ENCODE data around the gene ATXN1. TPM values are rescaled to one million over a fixed set of nuclear protein-coding genes. Genes with fewer than 3 reads are reported as not detected.

ATXN1 gene
- total and polyA plus RNA-seq, 2 experiments from 2014 or later = 4.8 to 9.1 TPM

DNA sequence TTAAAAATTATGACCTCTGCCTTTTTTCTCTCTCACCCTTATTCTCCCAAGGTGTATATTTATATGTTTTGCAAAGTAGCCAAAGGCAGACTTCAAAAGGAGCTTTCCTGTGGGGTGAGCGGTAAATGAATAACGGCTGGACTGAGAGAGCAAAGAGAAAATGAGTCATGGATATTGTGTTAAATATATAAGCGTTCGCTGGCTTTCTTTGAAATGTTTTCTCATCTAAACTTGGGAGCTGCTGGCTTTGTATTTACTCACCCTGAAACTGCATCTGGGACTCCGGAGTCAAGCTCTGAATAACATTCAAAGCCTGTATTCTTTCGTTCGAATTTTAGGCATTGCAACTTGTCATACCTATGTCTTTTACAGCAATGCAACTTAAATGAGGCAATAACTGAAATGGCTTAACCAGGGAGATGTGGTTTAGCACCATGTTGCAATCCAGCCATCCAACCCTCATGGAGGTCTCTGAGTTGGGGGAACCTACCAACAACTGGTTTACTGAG lies 32.0 kb downstream of the ATXN1 start:
- Histone ChIP-seq H3K27me3 (ENCODE audit: insufficient read depth) (no peaks in the 10 kb centered on the region), H3K4me1 (ENCODE audit: insufficient read depth) (no peaks in the 10 kb centered on the region), H3K36me3 (ENCODE audit: insufficient read depth) (no peaks in the 10 kb centered on the region), H4K20me1 (replicated peaks; ENCODE audit: insufficient read depth) (0 out of 2 replicates have a peak, but pooled peaks cover 2% of the 10 kb centered on the region), H3K9me2 (ENCODE audit: insufficient read depth) (no peaks in the 10 kb centered on the region), H3K79me2 (replicated peaks; ENCODE audit: insufficient read depth) (no peaks in the 10 kb centered on the region), H3K4me3 (no peak overlapping the region), H3F3A (replicated peaks; ENCODE audit: low read depth) (no peaks in the 10 kb centered on the region), H3K4me2 (no peak overlapping the region), H3K27ac (ENCODE audit: low read depth) (no peak overlapping the region), H2AFZ (no peak overlapping the region)
- no peak overlapping the region for H3K27ac Mint-ChIP-seq
- TF ChIP-seq NANOG (IDR thresholded peaks at IDR 0.05; ENCODE audit: borderline replicate concordance) (no peak), CTCF (conservative IDR thresholded peaks at IDR 0.05; ENCODE audit: low read depth in 2 of 2) (no peak), JUNB (IDR thresholded peaks at IDR 0.05; ENCODE audit: unreplicated experiment) (no peak), ZNF331 (CRISPR knock-in tag; IDR thresholded peaks at IDR 0.05; ENCODE audit: low read depth) (no peak), ZNF462 (CRISPR knock-in tag; IDR thresholded peaks at IDR 0.05) (no peak), POLR2AphosphoS5 (IDR thresholded peaks at IDR 0.05; ENCODE audit: low read depth) (no peak), ETS1 (IDR thresholded peaks at IDR 0.05) (no peak), CREB1 (CRISPR knock-in tag; IDR thresholded peaks at IDR 0.05; ENCODE audit: low read depth) (no peak), EZH2 (IDR thresholded peaks at IDR 0.05; ENCODE audit: low read depth, unreplicated experiment) (no peak), EZH2phosphoT487 (IDR thresholded peaks at IDR 0.05; ENCODE audit: unreplicated experiment) (no peak), ZNF114 (CRISPR knock-in tag; IDR thresholded peaks at IDR 0.05) (no peak), STAT1 (IDR thresholded peaks at IDR 0.05; ENCODE audit: unreplicated experiment) (no peak), REST (IDR thresholded peaks at IDR 0.05; ENCODE audit: unreplicated experiment) (no peak)
- no peaks in the 10 kb centered on the region for H3K9me3 Mint-ChIP-seq
- no peak overlapping the region for H3K4me3 Mint-ChIP-seq
- ATAC-seq (no peak), DNase-seq (ENCODE audit: low spot score) (no peak)
- H3K27me3 Mint-ChIP-seq (ENCODE audit: insufficient read depth, low read depth, poor library complexity) = no peaks in the 10 kb centered on the region
- H3K4me1 Mint-ChIP-seq = peaks cover 7% of the 10 kb centered on the region
- H3K36me3 Mint-ChIP-seq (ENCODE audit: low read depth) = no peaks in the 10 kb centered on the region

Measured in GM23338 (cell line).